Caki2 (cell line): ENCODE results near the gene NAXE. TPM values are rescaled to one million over a fixed set of nuclear protein-coding genes. Genes with fewer than 3 reads are reported as not detected.
A peak's percentile ranks its signal among the peaks of the same experiment; 100 is the strongest.
"Not testable (repeated sequence)": the region's sequence is repeated elsewhere in the genome, so short reads cannot be mapped to it uniquely, and the experiment has no call there.

Experiments
- DNase-seq: peaks from one replicate; pipeline ENCODE4 v3.0.0-alpha.2; 2015; ENCODE audit warnings: low read depth
- in situ Hi-C: cut with HindIII; loops from 2 replicates; pipeline ENCODE4 v1.10.0; 2016; ENCODE audit warnings: low sequenced_read_pairs, low pct_unique_long_range_greater_than_20kb, mixed read lengths
- total RNA-seq: library from RNA; depleted of rRNA; stranded (reverse); fragments of >200 nt; shearing (Covaris generic); gene quantifications from 2 replicates; pipeline ENCODE4 v1.2.3, GENCODE V29; 2014; ENCODE audit warnings: low replicate concordance

Gene NAXE
- total RNA-seq, 1 experiment from 2014 or later = 150 TPM

GRCh38 chr1:156589546-156589945 lies 2.0 kb upstream of the NAXE start:
- in situ Hi-C loops = no loop called here

DNA sequence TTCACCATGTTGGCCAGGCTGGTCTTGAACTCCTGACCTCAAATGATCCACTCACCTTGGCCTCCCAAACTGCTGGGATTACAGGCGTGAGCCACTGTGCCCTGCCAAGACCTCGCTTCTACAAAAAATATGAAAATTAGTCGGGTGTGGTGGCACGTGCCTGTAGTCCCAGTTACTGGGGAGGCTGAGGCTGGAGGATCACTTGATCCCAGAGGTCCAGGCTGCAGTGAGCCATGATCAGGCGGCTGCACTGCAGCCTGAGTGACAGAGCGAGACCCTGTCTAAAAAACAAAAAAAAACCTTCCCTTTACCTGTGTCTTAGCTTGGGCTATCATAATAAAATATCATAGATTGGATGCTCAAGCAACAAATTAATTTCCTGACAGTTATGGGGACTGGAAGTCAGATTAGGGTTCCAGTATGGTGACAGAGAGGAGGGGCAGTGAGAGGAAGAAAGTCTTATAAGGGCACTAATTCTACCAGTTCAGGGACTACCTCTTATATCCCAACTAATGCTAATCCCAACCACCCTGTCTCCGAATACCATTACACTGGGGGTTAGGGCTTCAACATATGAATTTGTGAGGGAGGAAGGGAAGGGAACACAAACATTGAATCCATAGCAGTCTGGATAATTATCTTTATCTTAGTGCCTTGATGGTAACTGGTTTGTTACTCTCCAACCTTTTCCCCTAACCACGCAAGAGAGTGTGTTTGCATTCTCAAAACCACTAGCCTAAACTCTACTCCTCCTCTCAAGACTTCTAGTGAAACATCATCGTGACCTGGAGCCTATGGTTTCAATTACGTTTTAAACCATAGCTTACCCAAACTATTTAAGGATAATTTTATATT lies 1.0 kb upstream of the NAXE start:
- in situ Hi-C loops = no loop called here

More at GRCh38 chr1:156589546-156589945, 2.0 kb upstream of the NAXE start:
- DNase-seq = no peak

DNA sequence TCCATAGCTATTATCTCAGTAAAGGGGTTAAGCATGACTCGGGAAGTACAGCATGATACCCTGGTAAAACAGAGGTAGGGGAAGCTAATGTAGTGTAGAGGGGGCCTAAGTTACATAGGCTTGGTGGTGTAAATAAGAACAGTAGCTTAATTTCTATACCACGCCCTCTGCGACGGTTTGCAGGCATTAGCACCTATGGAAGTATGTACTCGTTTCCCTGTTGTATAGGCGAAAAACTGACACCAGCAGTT lies 470 bp upstream of the NAXE start:
- in situ Hi-C loops = no loop called here
- DNase-seq = no peak

More for the DNA sequence above, 1.0 kb upstream of the NAXE start:
- no peak for DNase-seq

GRCh38 chr1:156592158-156592909 lies 758 bp downstream of the NAXE start:
- no peak for DNase-seq
- in situ Hi-C loops = no loop called here

DNA sequence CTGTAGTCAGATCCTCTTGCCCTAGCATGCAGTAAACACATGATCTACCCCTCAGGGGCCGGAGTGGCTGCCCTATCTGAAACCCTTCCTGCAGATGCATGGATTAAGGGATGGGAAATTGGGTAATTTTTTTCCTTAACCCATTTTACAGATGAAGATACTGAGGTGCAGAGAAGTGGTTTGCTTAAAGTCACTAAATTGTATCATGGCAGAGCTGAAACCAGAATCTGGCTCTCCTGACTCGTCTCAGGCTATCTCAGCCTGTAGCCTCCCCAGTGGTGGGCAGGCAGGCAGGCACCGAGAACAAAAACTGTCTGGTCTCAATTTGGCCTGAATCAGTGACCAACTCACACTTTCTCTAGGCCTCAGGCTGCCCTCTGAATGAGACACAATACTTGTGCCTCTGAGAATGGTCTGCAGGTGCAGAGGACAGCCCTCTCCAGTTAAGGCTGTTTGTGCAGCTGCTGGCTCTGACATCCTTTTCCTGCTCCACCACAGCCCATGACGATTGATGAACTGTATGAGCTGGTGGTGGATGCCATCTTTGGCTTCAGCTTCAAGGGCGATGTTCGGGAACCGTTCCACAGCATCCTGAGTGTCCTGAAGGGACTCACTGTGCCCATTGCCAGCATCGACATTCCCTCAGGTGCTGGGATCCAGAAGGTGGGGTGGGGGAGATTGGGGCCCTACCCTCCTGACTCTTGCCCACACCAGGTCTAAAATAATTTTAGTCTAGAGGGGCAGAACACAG lies 1.5 kb downstream of the NAXE start:
- in situ Hi-C loops = no loop called here

GRCh38 chr1:156593661-156593989 lies 2.0 kb downstream of the NAXE start:
- no peak for DNase-seq
- in situ Hi-C loops = no loop called here

More for the DNA sequence above, 1.5 kb downstream of the NAXE start:
- DNase-seq = no peak

- DNase-seq = no peak
- in situ Hi-C loops = no loop called here
Measured at GRCh38 chr1:156594190-156594589, 2.6 kb downstream of the NAXE start.

DNA sequence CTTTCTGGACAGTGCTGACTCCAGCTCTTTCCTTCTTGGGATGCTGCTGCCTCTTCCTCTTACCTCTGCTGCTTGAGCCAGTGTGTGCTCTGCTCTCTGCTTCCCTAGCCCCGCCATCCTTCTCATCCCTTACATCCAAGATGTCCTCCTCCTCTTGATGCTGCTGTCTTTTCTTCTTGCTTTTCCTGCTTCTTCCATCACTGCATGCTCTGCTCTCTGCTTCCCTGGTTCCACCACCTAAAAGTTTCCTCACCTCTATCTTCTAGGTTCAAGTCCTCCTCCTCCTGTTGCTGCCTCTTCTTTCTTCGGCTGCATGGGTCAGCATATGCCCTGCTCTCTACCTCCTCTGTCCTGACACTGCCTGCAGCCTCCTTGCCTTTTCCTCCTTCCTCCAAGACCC lies 3.4 kb downstream of the NAXE start:
- in situ Hi-C loops = no loop called here

DNA sequence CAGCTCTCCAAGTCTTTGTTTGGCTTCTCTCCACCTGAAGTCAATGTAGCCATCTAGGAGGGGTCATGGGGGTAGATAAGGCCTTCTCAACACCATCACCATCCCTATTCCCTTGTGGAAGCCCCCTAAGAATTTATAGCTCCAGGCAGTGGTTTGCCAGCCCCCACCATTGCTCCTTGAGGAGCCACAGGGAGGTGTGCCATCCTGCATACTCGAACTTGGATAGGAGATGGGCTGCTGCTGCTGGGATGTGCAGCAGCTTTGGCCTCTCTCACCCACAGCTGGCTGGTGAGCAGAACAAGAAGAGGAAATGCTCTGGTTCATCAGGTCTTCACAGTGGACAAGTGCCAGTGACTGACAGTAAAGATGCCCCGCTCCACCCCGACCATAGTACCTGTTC lies 4.8 kb downstream of the NAXE start:
- no peak for DNase-seq
- in situ Hi-C loops = no loop called here

More for the DNA sequence above, 3.4 kb downstream of the NAXE start:
- no peak for DNase-seq

GRCh38 chr1:156598125-156598524 lies 6.5 kb downstream of the NAXE start:
- in situ Hi-C loops = no loop called here
- DNase-seq = no peak

DNA sequence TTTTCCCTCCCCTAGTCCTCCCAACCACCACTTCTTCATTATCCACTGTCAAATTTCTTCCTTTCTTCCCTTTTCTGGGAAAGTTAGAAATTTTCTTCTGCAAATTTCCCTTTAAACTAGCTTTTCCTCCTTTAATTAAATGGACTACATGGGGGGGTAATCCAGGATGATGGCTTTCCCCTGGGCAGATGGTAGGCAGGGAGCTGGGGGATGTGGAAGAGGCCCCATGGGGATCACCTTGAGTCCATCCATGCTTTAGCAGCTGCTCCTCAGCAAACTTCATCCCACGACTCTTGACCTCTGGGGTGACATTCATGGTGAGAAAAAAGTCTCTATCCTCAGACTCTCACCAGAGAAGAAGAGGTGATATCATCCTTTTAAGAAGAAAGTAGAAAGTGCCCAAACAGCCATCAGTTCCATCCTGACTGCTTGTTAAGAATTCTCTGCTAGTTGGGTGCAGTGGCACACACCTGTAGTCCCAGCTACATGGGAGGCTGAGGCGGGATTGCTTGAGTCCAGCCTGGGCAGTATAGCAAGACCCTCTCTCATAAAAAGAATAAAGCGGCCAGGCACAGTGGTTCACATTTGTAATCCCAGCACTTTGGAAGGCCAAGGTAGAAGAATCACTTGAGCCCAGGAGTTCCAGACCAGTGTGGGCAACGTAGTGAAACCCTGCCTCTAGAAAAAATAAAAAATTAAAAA lies 7.3 kb downstream of the NAXE start:
- in situ Hi-C loops = no loop called here
- no peak for DNase-seq

GRCh38 chr1:156599811-156600210 lies 8.2 kb downstream of the NAXE start:
- peak; percentile 36 for DNase-seq
- in situ Hi-C loops = no loop called here

DNA sequence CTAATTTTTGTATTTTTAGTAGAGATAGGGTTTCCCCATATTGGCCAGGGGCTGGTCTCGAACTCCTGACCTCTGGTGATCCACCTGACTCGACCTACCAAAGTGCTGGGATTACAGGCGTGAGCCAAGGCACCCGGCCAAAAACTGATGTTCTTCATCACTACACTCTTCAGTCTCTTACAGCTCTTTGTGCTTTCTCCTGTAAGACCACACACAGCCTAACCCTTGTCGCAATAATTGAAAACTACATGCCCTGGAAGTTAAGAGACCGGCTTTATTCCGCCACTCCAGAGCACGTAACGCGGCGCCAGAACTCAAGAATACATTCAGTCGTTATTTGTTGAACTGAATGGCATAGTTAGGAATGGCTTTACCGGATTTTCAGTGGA lies 9.2 kb downstream of the NAXE start:
- no peak for DNase-seq
- in situ Hi-C loops = no loop called here

DNA sequence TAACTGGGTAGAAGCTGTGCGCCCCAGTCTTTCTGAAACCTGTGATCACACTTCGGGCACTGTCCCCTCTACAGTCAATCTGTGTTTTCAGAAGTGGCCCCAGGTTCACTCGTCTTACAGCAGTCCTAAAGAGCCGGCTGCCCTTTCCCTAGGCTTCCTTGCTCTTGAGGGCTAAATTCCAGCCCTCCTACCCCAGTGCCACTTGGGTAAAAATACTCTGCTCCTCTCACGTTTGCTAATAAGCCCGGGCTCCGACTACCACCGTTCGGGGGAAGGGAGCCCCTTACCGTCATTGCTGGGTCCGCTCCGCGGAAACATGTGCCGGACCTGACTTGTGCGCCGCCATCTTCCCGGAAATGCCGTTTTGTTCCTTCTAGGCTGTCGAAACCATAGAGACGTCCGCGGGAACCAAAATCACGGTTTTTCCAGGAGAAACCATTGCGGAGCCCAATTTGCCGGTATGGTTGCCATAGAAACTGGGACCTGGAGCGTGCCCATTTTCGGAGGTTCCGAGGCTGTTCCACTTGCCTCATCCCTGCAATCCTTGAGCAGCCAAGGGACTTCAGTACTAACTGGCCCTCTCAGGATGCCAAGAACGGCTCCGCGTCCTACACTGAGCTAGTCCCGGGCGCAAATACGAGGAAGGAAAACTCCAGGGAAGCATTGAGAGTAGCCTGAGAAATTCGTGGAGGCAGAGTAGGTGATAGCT lies 9.7 kb downstream of the NAXE start, which contains the start of gene GPATCH4:
Gene GPATCH4 (minus strand): TSS at position 358 of the 709 bp plus-strand sequence.
- in situ Hi-C loops = no loop called here
- peak; percentile 81 for DNase-seq

DNA sequence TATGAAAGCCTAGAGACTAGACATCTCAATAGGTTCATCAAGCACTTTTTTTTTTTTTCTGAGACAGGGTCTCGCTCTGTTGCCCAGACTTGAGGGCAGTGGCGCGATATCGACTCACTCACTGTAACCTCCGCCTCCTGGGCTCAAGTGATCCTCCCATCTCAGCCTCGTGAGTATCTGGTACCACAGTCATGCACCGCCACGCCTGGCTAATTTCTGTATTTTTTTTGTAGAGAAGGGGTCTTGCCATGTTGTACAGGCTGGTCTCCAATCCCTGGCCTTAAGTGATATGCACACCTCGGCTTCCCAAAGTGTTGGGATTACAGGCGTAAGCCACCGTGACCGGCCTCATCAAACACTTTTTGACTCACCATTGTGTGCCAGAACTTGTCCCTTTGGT lies 10.3 kb downstream of the NAXE start:
- in situ Hi-C loops = no loop called here
- DNase-seq = no peak

DNA sequence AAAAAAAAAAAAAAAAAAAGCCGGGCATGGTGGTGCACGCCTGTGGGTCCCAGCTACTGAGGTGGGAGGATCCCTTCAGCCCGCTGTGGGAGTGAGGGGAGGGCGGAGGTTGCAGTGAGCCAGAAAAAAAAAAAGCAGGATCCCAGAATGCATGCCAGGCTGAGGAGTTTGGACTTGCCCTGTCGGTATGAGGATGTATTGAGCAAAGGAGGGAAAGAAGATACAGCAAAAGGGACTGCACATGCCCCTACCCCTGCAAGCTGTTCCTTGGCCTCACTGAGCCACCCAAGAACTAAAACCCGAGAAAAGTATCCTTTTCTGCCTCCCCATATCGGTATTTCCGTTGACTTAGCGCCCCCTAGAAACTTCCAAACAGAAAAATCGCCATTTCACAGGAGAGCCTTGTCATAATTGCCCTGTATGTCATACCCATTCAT lies 11.0 kb downstream of the NAXE start:
- DNase-seq = no peak
- in situ Hi-C loops = no loop called here

DNA sequence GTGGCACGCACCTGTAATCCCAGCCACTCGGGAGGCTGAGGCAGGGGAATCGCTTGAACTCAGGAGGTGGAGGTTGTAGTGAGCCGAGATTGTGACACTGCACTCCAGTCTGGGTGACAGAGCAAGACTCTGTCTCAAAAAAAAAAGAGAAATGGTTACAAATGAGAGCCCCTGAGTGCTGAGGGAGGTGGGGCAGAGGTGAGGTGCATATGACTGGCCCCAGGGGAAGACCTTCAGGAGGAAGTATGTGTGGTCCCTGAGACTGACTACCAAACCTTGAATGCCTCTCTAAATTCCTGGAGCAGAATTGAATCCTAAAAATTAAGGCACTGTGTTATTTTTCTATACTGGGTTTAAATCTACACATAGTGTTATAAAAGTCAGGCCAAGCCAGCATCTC lies 15.8 kb downstream of the NAXE start:
- DNase-seq = not testable (repeated sequence)

More for the DNA sequence above, 15.8 kb downstream of the NAXE start:
- in situ Hi-C loops = not testable (repeated sequence)
